Fibroblast of the aortic adventitia (primary cell): ENCODE measurements around the gene C21orf58. TPM values are rescaled to one million over a fixed set of nuclear protein-coding genes. Genes with fewer than 3 reads are reported as not detected.

Experiments used
- DNase-seq: peaks from one replicate; pipeline ENCODE4 v3.0.0-alpha.2; 2010; ENCODE audit warnings: low read depth
- H3K4me3 ChIP-seq: 2 replicates; pipeline ENCODE4 v1.5.1; 2011; ENCODE audit warnings: low read depth, mild to moderate bottlenecking, control low read depth, low read length, moderate library complexity
- total RNA-seq: library from RNA; depleted of rRNA; stranded (reverse); fragments of >200 nt; gene quantifications from 2 replicates; pipeline ENCODE4 v1.2.3, GENCODE V29; 2012; ENCODE audit warnings: low replicate concordance
- TF ChIP-seq, protein P1 (sequence below): IDR thresholded peaks from 2 replicates; pipeline ENCODE4 v1.5.1; 2011; ENCODE audit warnings: mild to moderate bottlenecking, low read length, control low read depth, inconsistent platforms; ENCODE audit not compliant: insufficient read depth

Gene C21orf58
- total RNA-seq, 1 donor: 10.2 TPM

DNA sequence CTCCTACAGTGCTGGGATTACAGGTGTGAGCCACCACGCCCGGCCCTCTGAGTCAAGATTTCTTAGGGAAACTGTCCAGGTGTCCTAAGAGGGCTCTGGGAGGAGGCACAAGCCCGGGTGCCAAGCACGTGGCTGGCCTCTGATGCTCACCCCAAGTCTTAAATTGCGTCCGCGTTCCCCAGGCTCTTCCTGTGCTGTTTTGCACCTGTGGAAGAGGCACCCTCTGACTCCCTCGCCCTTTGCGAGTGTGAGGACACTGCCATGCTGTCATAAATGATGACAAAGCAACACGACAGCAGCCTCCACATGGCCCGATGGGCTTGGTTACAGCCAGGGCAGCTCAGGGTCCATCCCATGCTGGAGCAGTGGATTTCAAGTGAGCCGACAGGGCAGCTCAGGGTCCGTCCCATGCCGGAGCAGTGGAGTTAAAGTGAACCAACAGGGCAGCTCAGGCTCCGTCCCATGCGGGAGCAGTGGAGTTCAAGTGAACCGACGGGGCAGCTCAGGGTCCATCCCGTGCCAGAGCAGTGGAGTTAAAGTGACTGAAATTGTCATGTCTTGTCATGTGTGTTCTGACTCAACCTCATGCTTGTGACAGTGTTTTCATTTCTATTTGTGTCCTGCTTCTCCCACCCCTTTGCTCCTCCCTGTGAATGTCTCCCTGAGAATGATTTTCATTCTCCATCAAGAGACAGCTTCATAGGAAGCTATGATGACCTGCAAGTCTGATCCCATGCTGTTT is 34.2 kb upstream of the C21orf58 start:
- no peak overlapping the region for H3K4me3 ChIP-seq
- TF ChIP-seq, protein P1, sequence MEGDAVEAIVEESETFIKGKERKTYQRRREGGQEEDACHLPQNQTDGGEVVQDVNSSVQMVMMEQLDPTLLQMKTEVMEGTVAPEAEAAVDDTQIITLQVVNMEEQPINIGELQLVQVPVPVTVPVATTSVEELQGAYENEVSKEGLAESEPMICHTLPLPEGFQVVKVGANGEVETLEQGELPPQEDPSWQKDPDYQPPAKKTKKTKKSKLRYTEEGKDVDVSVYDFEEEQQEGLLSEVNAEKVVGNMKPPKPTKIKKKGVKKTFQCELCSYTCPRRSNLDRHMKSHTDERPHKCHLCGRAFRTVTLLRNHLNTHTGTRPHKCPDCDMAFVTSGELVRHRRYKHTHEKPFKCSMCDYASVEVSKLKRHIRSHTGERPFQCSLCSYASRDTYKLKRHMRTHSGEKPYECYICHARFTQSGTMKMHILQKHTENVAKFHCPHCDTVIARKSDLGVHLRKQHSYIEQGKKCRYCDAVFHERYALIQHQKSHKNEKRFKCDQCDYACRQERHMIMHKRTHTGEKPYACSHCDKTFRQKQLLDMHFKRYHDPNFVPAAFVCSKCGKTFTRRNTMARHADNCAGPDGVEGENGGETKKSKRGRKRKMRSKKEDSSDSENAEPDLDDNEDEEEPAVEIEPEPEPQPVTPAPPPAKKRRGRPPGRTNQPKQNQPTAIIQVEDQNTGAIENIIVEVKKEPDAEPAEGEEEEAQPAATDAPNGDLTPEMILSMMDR: no peak
- no peak for DNase-seq

DNA sequence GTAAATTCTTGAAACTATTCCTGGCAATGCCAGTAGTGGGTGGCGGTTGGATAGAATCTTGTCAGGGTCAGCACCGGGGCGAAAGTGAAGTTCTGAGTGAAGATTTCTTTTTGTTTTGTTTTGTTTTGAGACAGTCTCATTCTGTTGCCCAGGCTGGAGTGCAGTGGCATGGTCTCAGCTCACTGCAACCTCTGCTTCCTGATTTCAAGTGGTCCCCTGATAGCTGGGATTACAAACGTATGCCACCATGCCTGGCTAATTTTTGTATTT is 33.6 kb upstream of the C21orf58 start:
- TF ChIP-seq, protein P1: no peak
- H3K4me3 ChIP-seq: no peak overlapping the region
- no peak for DNase-seq

DNA sequence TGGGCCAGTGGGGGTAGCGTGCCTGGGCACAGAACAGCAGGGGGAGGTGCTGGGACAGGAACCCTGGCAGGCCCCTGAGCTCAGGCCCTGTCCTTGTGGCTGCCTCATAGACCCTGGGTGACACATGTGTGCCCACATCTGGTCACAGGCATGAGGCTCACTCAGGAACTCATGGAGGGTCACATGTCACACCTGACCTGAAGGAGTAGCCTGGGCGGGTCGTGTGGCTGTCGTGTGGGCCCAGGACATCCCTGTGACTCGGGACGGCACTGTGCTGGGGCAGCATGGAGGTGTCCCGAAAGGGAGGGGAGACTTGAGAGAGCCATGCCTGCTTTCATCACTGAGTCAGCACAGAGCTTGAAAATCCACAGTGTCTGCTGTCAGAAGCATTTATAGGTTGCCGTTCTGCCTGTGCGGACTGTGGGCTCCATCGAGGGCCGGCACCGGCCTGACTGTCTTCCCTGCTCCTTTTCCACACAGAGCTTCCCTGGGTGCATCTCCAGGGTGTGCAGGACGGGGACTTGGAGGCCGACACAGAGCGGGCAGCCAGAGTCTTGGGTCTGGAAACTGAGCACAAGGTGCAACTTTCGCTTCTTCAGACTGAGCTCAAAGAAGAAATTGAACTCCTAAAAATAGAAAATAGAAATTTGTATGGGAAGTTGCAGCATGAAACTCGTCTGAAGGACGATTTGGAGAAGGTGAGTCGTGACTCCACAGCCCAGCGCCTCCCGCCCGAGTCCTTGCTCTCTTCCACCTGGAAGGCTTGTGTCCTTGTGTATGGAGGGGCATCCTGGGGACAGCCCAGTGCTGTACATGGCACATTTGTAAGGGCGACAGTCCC is 33.0 kb upstream of the C21orf58 start:
- H3K4me3 ChIP-seq: no peak overlapping the region
- DNase-seq: no peak
- TF ChIP-seq, protein P1: no peak

DNA sequence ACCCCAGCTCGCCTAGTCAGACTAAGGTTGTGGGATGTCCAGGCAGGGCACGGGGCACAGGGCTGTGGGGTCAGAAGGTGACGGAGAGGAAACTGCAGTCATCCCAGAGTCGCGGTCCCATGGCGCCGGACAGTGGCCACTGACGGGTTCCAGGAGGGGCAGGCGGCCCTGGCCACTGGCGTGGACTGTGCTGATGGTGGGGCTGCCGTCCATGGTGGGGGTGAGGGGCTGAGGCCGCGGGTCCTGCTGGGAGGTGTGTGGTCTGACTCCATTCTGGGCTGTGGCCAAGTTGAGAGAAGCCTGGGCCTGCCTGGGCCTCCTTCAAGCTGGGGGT is 32.3 kb upstream of the C21orf58 start:
- no peak for DNase-seq
- TF ChIP-seq, protein P1: no peak
- H3K4me3 ChIP-seq: no peak overlapping the region

DNA sequence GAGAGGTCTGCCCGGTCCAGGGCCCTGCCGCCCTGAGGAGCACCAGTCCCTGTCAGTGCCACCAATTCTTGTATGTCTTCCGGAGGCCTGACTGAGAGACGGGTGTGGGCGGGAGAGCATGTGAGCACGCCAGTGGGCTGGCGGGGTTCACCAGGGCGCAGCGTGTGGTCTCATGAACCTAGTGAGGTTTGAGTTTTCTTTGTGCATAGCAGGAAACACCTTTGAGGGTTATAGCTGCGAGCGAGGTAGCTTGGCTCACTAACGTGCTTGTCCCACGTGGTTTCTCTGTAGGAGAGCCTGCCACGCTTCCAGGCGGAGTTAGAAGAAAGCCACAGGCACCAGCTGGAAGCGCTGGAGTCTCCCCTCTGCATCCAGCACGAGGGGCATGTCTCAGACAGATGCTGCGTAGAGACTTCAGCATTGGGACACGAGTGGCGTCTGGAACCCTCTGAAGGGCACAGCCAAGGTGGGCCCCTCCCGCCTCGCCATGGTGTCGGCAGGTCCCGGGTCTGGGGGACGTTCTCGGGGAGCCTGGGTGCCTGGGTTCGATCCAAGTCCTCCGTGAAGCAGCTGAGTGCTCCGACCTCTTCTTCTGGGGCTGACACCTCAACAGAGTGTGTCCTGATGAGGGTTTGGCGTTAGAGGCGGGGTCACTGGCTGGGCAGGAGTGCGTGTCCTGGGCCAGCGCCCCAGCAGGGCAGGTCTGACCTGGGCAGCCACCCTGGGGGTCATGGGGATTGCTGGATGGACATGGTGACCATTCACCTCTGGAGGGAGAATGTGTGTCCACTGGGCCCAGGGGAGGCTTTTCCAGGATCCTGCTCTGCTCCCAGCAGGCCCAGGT is 31.7 kb upstream of the C21orf58 start:
- TF ChIP-seq, protein P1: no peak
- H3K4me3 ChIP-seq: no peak overlapping the region
- DNase-seq: no peak

DNA sequence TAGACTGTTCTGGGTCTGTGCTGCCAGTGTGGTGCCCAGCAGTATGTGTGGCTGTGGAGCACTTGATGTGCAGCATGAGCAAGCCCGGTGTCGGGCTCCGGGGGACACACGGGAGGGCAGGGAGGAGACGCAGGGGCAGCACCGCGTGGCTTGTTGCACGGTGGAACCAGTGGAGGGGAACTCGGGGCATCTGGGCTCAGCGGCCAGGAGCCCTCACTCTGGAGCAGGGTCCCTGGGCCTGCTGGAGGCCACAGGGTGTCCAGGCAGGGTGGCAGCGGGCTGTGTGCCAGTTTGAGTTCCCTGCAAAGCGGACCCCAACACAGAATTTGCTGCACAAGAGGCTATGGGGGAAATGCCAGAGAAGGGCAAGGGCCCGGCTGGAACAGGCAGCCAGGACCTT is 30.8 kb upstream of the C21orf58 start:
- TF ChIP-seq, protein P1: no peak
- no peak overlapping the region for H3K4me3 ChIP-seq
- DNase-seq: no peak
